GM19043 (cell line): ENCODE results near the gene NEK7.
"Not testable (repeated sequence)": the region's sequence is repeated elsewhere in the genome, so short reads cannot be mapped to it uniquely, and the experiment has no call there.

ENCODE experiments used
- ATAC-seq: cut with Tn5 transposase; IDR thresholded peaks from one replicate; pipeline ENCODE4 v1.9.1; 2021; ENCODE audit warnings: low read depth; ENCODE audit not compliant: unreplicated experiment

NEK7 gene

GRCh38 chr1:198167436-198167934 is 10.7 kb downstream of the NEK7 start:
- ATAC-seq = peak; percentile 55

GRCh38 chr1:198168227-198168626 is 11.4 kb downstream of the NEK7 start:
- ATAC-seq = no peak

GRCh38 chr1:198169672-198170071 is 12.9 kb downstream of the NEK7 start:
- ATAC-seq = no peak

DNA sequence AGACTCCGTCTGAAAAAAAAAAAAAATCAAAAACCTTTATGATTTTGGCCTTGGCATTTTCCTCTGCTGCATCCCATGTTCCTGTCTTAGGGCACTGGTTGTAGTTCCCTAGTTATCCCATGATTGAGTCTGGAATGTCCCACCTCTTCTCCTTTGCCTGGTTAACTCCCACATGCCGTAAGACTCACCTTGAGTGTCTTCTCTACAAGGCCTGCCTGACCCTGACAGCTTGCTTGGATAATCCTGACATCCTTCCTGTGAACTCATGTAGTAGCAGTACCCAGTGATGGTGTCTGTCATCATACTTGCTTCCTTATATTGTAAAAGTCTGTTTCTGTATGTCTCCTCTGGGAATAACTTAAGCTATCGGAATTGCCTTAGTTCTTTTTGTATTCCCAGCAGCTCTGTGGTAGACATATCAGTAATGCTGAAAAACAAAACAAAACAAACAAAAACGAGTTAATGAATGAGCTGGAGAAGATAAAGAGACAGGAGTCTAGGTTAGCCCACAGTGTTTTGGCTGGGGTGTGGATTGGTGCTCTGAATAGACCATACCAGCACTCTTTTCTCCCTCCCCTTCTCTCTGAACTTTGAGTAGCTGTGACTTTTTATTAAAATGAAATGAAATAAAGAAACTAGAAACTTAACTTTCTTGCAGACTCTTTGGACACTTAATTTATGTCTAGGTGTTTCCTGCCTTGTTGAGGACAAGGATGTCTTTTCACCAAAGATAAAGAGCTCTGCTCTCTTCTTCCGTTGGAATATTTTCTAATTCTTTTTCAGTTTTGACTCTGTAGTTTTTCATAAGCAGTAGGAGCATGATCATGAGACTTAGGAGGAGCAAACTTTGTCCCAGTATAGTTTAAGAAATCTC is 15.1 kb downstream of the NEK7 start:
- ATAC-seq = no peak

DNA sequence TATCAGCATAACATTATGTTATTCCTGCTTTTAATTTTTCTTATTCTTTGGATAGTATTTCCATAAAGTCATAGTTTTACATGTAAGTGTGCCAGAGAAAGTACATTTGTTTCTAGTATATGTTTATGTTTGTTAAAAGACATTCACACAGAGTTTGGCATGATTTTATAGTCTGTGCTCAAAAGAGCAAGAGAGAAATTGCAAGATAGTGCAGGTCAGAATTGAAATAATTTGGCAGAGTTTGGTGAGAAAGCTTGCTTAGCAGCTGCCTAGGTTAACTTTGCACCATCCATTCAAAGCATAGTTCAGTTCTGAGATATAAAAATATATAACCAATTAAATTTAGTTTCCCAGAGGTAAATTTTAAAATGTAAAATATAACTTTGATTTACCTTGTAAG is 17.0 kb downstream of the NEK7 start:
- ATAC-seq = no peak

GRCh38 chr1:198174297-198174696 is 17.5 kb downstream of the NEK7 start:
- peak; percentile 32 for ATAC-seq

DNA sequence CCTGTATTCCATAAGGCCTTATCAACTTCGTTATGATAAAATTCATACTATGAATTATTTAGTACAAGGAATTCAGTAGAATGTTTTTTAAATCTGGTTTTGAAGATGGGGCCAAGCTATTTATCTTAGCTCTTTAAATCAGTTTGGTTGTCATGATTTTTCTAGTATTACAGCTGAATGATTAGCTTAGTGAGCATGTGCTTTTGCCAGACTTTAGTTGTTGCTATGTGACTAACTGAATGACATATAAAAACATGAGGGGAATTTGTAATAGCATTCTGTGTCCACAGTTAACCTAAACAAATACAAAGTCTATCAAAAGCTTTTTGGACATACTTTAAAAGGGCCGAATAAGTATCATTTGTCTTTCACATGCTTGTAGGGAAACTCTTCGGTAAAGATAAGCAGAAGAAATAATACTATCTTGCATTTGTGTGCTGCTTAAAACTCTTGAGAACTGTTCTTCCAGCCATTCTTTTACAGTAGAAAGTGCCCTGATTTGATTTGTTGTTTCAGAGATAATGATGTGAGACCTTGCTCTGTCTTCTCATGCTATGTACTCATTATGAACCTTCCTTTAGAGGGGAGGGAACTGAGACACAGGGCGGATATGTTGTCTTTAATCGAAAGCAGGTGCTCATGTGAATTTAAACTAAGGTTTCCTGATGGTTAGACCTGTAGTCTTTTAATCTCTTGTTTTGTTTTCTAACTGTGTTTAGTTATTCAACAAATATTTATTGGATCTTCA is 18.8 kb downstream of the NEK7 start:
- peak; percentile 74 for ATAC-seq

DNA sequence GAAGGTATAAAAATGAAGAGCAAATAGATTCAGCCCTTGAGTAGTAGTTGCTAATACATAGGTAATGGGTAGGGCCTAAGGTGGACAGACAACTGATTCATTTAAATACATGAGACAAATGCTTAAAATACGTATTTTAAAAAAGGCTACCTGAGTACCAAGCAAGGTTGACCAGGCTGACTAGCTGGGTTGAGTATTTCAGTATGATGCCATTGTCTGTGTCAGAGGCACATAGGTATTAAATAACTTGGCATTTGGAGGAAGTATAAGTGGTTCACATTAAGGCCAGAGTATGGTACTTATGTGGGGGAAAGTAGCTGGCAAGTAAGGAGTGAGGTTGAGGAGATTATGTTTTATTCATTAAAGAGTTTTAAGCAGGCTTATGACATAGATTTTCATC is 19.4 kb downstream of the NEK7 start:
- peak; percentile 6 for ATAC-seq

GRCh38 chr1:198177546-198177945 is 20.7 kb downstream of the NEK7 start:
- no peak for ATAC-seq

GRCh38 chr1:198178615-198179014 is 21.8 kb downstream of the NEK7 start:
- no peak for ATAC-seq

DNA sequence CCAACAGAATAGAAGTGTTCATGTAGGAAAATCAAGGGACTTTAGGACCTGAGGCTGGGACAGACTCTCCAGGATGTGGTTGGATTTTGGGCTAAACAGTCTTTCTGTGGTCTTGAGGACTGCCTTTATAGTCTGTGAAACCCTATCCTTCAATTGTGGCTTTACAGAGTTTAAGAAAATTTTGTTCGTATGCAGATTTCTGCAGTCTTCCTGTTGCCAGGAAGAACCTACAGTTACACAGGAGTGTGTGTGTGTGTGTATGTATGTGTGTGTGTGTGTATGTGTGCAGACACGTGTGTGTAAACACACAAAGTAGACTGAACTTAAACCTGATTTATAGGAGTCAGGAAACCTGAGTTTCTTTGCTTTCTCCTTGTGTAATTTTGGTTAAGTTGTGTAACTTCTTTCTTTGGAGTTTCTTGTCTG is 22.8 kb downstream of the NEK7 start:
- ATAC-seq = peak; percentile 38

- ATAC-seq = no peak
Measured at GRCh38 chr1:198183605-198184004, 26.8 kb downstream of the NEK7 start.

- ATAC-seq = no peak
Measured at GRCh38 chr1:198184516-198184915, 27.7 kb downstream of the NEK7 start.

- no peak for ATAC-seq
Measured at GRCh38 chr1:198185146-198185545, 28.3 kb downstream of the NEK7 start.

GRCh38 chr1:198185759-198186158 is 29.0 kb downstream of the NEK7 start:
- ATAC-seq = no peak

DNA sequence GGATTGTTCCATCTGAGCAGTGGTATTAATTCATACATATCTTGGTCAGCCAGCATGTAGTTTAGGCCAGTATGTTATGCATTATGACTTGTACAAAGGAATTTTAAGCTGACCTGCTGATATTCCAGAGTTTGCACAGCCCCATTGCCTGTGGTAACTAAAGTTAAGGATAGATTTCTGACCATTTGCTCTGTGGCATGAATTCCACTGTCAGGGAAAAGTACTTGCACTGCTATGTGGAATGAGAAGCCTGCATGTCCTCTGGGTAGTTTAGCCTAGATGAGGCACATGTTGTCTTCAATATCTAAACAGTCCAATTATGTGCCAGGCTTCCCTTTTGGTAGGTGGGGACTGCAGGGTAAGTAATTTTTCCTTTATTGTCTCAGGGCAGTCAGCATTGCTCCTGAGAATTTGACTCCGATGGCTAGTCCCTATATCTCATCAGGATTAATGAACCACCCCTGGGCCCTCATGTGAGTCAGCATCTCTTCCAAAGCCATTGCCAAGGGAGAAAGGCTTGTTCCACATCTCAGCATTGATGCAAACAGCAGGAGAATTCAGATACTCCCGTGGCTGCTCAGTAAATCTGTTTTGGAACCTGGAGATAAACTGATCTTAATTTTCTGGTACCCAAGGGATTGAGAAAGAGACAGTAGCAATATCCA is 30.2 kb downstream of the NEK7 start:
- ATAC-seq = no peak

DNA sequence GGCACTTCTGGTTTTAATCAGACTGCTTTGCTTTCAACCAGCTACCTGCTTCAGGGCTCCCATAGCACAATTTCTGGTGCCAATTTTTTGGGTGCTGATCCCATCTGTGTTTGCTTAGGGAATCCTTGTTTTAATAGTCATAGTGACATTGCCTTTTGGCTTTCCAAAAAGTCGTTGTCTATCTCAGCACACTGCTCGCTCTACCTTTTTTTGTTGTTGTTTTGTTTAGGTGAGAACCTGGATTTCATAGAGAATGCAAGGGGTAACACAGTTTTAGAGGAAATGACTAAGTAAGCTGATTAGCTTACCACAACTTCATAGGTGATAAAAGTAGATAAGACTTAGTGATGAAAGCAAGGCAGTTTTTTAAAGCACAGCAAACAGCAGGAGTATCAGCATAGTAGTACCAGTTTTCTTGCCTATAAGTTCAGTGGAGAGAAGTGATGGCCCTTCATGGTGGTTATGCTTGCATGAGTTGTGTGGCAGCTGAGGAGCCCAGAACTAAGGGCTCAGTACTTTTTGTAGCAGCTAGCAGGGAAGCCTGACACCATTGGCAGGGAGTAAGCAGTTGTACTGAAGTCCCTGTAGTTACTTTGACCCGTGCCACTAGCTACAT is 31.3 kb downstream of the NEK7 start:
- peak; percentile 44 for ATAC-seq

GRCh38 chr1:198191117-198191516 is 34.3 kb downstream of the NEK7 start:
- ATAC-seq = no peak

GRCh38 chr1:198193871-198194270 is 37.1 kb downstream of the NEK7 start:
- ATAC-seq = not testable (repeated sequence)

GRCh38 chr1:198196630-198197029 is 39.8 kb downstream of the NEK7 start:
- no peak for ATAC-seq

- ATAC-seq = no peak
Measured at GRCh38 chr1:198197285-198197684, 40.5 kb downstream of the NEK7 start.
